Tibial nerve (tissue), 4 donors: ENCODE data around the gene USO1. TPM values are rescaled to one million over a fixed set of nuclear protein-coding genes. Genes with fewer than 3 reads are reported as not detected.

Experiments
- DNase-seq, 2 donors: peaks; one replicate each; pipeline ENCODE4 v3.0.0-alpha.2; 2019; ENCODE audit warnings: low spot score in 2 of 2
- H3K27ac ChIP-seq, 4 donors: fragments of 200-600 bp; sonication (generic) in 3 of 4; one replicate each; pipeline ENCODE4 v1.5.1; 2017 to 2019; ENCODE audit warnings: mild to moderate bottlenecking in 1 of 4
- H3K27me3 ChIP-seq, 2 donors: fragments of 200-600 bp; sonication (generic) in 1 of 2; one replicate each; pipeline versions ENCODE4 v1.5.1 to v1.6.0; 2017 to 2019
- H3K36me3 ChIP-seq, 3 donors: fragments of 200-600 bp; sonication (generic); one replicate each; pipeline ENCODE4 v1.5.1; 2018 to 2019
- H3K4me1 ChIP-seq, 4 donors: fragments of 200-600 bp; sonication (generic) in 3 of 4; one replicate each; pipeline ENCODE4 v1.5.1; 2017 to 2019
- H3K4me3 ChIP-seq, 4 donors: fragments of 200-600 bp; sonication (generic) in 3 of 4; one replicate each; pipeline ENCODE4 v1.5.1; 2017 to 2019; ENCODE audit warnings: mild to moderate bottlenecking in 1 of 4, moderate library complexity in 1 of 4
- H3K9me3 ChIP-seq, 4 donors: fragments of 200-600 bp; sonication (generic) in 3 of 4; one replicate each; pipeline ENCODE4 v1.5.1; 2017 to 2019
- CTCF ChIP-seq, 5 experiments: fragments of 200-600 bp in 3 of 5; fragments of 450-650 bp in 2 of 5; sonication (generic) in 3 of 5; IDR thresholded peaks; one replicate each; pipeline ENCODE4 v1.5.1; 2016 to 2019; ENCODE audit warnings: antibody characterized with exemption in 5 of 5, mild to moderate bottlenecking in 3 of 5, moderate library complexity in 2 of 5
- EP300 ChIP-seq, 2 donors: sonication (generic); formaldehyde crosslinking; IDR thresholded peaks; one replicate each; pipeline ENCODE4 v1.6.1; 2017; ENCODE audit warnings: antibody characterized with exemption in 2 of 2, mild to moderate bottlenecking in 1 of 2
- POLR2A ChIP-seq, 2 donors: fragments of 450-650 bp; IDR thresholded peaks; one replicate each; pipeline ENCODE4 v1.6.1; 2017; ENCODE audit warnings: antibody characterized with exemption in 2 of 2, mild to moderate bottlenecking in 2 of 2, moderate library complexity in 2 of 2
- WGBS, 2 donors: methylation state at CpG; one replicate each; pipeline ENCODE4 v1.1.5; 2018; 5-methylcytosine and 5-hydroxymethylcytosine counted together
- total RNA-seq, 4 donors: library from RNA; depleted of rRNA; stranded (reverse); fragments of >200 nt; gene quantifications; one replicate each; pipeline ENCODE4 v1.1.0, GENCODE V29; 2016

USO1 gene
- total RNA-seq, 4 donors from 2014 or later = 50.9 to 58.6 (median 55.8) TPM

GRCh38 chr4:75741027-75741426 lies 16.6 kb downstream of the USO1 start:
- peaks cover 0 to 17% (median 0%) of the 10 kb centered on the region in 4 donors for H3K4me1 ChIP-seq
- H3K4me3 ChIP-seq = no peak overlapping the region
- no peaks in the 10 kb centered on the region for H3K9me3 ChIP-seq
- no peak for TF ChIP-seq POLR2A (IDR thresholded peaks at IDR 0.05)
- TF ChIP-seq EP300 (IDR thresholded peaks at IDR 0.05) = no peak
- no peak for TF ChIP-seq CTCF (IDR thresholded peaks at IDR 0.05)
- H3K27me3 ChIP-seq = no peaks in the 10 kb centered on the region
- no peak for DNase-seq
- no peak overlapping the region for H3K27ac ChIP-seq
- peaks cover 0 to 7% (median 0%) of the 10 kb centered on the region in 3 donors for H3K36me3 ChIP-seq
- 93 to 94% methylated on average over 2 of the region's 2 CpGs for WGBS, 2 donors

- Histone ChIP-seq H3K36me3 (peaks cover 0 to 7% (median 0%) of the 10 kb centered on the region in 3 donors), H3K27me3 (no peaks in the 10 kb centered on the region), H3K27ac (no peak overlapping the region), H3K4me1 (peaks cover 0 to 13% (median 0%) of the 10 kb centered on the region in 4 donors), H3K9me3 (no peaks in the 10 kb centered on the region), H3K4me3 (no peak overlapping the region)
- TF ChIP-seq EP300 (IDR thresholded peaks at IDR 0.05) (no peak), POLR2A (IDR thresholded peaks at IDR 0.05) (no peak), CTCF (IDR thresholded peaks at IDR 0.05) (no peak)
- DNase-seq = no peak
These were observed 18.1 kb downstream of the USO1 start for GRCh38 chr4:75742451-75742850.

GRCh38 chr4:75745161-75745560 lies 20.8 kb downstream of the USO1 start:
- DNase-seq = no peak
- H3K27ac ChIP-seq = no peak overlapping the region
- no peak for TF ChIP-seq EP300 (IDR thresholded peaks at IDR 0.05)
- no peak for TF ChIP-seq POLR2A (IDR thresholded peaks at IDR 0.05)
- TF ChIP-seq CTCF (IDR thresholded peaks at IDR 0.05) = no peak
- WGBS, 2 donors = 48 to 73% methylated on average over 2 of the region's 2 CpGs
- peaks cover 0 to 7% (median 0%) of the 10 kb centered on the region in 3 donors for H3K36me3 ChIP-seq
- H3K4me3 ChIP-seq = no peak overlapping the region
- H3K9me3 ChIP-seq = no peaks in the 10 kb centered on the region
- H3K27me3 ChIP-seq = no peaks in the 10 kb centered on the region
- H3K4me1 ChIP-seq = peaks cover 0 to 11% (median 0%) of the 10 kb centered on the region in 4 donors

GRCh38 chr4:75745721-75746199 lies 21.4 kb downstream of the USO1 start:
- H3K9me3 ChIP-seq = no peaks in the 10 kb centered on the region
- TF ChIP-seq CTCF (IDR thresholded peaks at IDR 0.05) (no peak), EP300 (IDR thresholded peaks at IDR 0.05) (no peak)
- 65 to 68% methylated on average over 9 of the region's 9 CpGs for WGBS, 2 donors
- H3K27me3 ChIP-seq = no peaks in the 10 kb centered on the region
- no peak overlapping the region for H3K27ac ChIP-seq
- no peak for DNase-seq
- H3K4me3 ChIP-seq = no peak overlapping the region
- H3K36me3 ChIP-seq = peaks cover 0 to 7% (median 0%) of the 10 kb centered on the region in 3 donors
- peaks cover 0 to 11% (median 0%) of the 10 kb centered on the region in 4 donors for H3K4me1 ChIP-seq

- DNase-seq = no peak
- Histone ChIP-seq H3K4me1 (no peaks in the 10 kb centered on the region), H3K36me3 (peaks cover 0 to 37% (median 11%) of the 10 kb centered on the region in 3 donors), H3K27ac (no peak overlapping the region), H3K27me3 (no peaks in the 10 kb centered on the region), H3K9me3 (no peaks in the 10 kb centered on the region), H3K4me3 (no peak overlapping the region)
- 97 to 98% methylated on average over 7 of the region's 7 CpGs for WGBS, 2 donors
- TF ChIP-seq POLR2A (IDR thresholded peaks at IDR 0.05) (no peak), EP300 (IDR thresholded peaks at IDR 0.05) (no peak), CTCF (IDR thresholded peaks at IDR 0.05) (no peak)
These were observed 28.3 kb downstream of the USO1 start for GRCh38 chr4:75752637-75753036.
